Stimulated activated effector memory CD8-positive, alpha-beta T cell treated with anti-CD3 and anti-CD28 coated beads, Interleukin-12 subunit alpha, Interleukin-12 subunit beta, amount 100 ng/mL, for 72 hours (primary cell): ENCODE measurements around the gene HSPA12B.
A peak's percentile ranks its signal among the peaks of the same experiment; 100 is the strongest.

Experiments used
- ATAC-seq: fragments of 150-1000 bp; cut with Tn5 transposase; 2 replicates; pipeline ENCODE4 v1.10.0; 2021
- DNase-seq, 2 donors: peaks; one replicate each; pipeline ENCODE4 v3.0.0; 2021 to 2022; ENCODE audit warnings: low spot score in 2 of 2
- H3K27ac Mint-ChIP-seq: one replicate; pipeline ENCODE4 v1.8.0; 2022; ENCODE audit warnings: mild to moderate bottlenecking, mixed read lengths
- H3K36me3 Mint-ChIP-seq: one replicate; pipeline ENCODE4 v1.8.0; 2022; ENCODE audit warnings: mild to moderate bottlenecking, mixed read lengths
- H3K4me1 Mint-ChIP-seq: one replicate; pipeline ENCODE4 v1.8.0; 2022; ENCODE audit warnings: mixed read lengths
- H3K4me3 Mint-ChIP-seq: one replicate; pipeline ENCODE4 v1.8.0; 2022; ENCODE audit warnings: mild to moderate bottlenecking, mixed read lengths
- H3K9me3 Mint-ChIP-seq: one replicate; pipeline ENCODE4 v1.8.0; 2022; ENCODE audit warnings: mixed read lengths

The HSPA12B gene

DNA sequence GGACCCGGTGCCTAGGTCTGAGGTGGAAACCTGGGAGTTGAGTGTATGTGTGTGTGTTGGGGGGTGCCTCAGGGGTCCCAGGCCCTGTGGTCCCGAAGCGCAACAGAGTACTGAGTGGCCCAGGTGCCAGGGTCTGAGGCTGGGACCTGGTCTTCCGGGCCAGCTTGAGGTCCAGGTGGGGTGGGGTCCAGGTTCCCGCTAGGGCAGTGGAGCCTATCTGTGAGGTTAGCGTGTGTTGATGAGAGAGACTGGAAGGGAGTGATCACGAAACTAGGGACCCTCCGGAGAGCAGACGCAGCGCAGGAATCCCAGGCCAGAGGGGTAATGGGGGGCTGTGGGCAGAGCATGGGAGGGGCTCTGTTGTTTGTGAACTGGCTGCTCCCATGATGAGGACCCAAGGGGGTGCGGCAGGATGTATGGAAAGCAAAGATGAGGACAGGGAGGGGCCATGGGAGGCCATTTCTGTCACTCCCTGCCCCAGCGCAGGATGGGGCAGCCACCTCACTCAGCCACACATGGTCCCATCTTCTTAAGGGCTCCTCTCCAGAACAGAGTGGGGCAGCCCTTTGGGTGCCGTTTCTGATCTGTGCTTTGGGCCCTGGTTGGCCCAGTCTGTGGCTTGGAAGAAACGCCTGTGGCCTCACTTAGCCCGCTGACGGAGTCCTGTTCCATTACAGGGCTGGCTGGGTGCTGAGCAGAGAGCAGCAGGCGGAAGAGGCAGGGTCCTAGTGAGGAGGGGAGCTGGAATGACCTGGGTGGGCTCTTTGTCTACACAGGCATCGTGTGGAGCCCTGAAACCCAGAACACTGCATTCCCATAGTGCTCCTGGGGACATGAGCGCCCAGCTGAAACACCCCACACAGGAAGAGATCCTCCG is 872 bp downstream of the HSPA12B start:
- no peaks in the 10 kb centered on the region for H3K9me3 Mint-ChIP-seq
- no peak for ATAC-seq
- no peak for DNase-seq
- H3K27ac Mint-ChIP-seq, result no peak overlapping the region
- no peaks in the 10 kb centered on the region for H3K36me3 Mint-ChIP-seq
- peaks cover 6% of the 10 kb centered on the region for H3K4me1 Mint-ChIP-seq
- no peak overlapping the region for H3K4me3 Mint-ChIP-seq

DNA sequence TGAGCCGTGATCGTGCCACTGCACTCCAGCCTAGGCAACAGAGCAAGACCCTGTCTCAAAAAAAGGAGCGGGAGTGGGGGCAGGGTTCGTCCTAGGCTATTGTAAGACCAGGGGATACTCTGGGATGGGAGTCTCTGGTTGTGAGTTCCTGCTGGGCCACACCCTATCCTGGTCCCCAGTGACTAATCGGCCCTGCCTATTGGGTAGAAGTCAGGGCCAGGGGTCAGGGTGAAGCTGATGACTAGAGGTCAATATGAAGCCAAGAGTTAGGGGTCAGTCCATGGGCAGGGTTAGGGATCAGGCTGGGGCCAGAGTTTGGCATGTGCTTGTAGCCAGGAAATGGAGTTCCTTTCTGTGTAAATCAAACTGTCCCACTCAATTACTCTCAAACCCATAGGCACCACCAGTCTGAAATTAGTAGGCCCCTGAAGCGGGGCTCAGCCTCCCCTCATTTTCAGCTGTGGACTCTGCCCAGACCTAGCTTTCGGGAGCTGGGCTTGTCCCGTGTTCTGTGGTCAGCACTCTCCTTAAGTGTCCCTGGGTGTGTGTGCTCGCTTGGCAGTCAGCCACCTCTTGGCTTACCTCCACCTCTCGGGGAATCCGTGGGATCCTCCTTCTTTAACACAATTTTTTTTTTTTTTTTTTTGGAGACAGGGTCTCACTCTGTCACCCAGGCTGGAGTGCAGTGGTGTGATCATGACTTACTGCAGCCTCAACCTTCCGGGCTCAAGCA is 1.8 kb downstream of the HSPA12B start:
- DNase-seq, result no peak
- Mint-ChIP-seq H3K36me3 (no peaks in the 10 kb centered on the region), H3K27ac (no peak overlapping the region), H3K4me1 (peaks cover 6% of the 10 kb centered on the region), H3K4me3 (no peak overlapping the region), H3K9me3 (no peaks in the 10 kb centered on the region)
- no peak for ATAC-seq

DNA sequence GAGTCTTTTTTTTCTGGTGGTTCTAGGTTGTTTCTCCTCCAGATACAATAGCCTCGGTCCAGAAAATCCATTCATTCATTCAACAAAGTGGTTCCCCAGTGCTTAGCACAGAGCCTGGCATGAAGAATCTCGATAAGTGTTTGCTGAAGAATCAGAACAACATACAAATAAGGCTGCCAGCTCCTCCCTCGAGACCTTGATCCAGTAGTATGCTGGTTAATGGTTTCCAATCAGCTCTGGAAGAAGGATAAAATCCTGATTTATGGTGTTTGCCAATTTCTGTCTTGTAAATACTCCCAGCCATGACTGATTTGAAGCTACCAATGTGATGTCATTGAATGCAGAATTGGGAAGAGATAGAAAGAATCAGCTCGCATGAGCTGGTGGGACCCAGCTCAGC is 3.3 kb downstream of the HSPA12B start:
- H3K9me3 Mint-ChIP-seq, result no peaks in the 10 kb centered on the region
- no peaks in the 10 kb centered on the region for H3K4me1 Mint-ChIP-seq
- H3K27ac Mint-ChIP-seq, result no peak overlapping the region
- no peak overlapping the region for H3K4me3 Mint-ChIP-seq
- no peak for DNase-seq
- no peak for ATAC-seq
- no peaks in the 10 kb centered on the region for H3K36me3 Mint-ChIP-seq

DNA sequence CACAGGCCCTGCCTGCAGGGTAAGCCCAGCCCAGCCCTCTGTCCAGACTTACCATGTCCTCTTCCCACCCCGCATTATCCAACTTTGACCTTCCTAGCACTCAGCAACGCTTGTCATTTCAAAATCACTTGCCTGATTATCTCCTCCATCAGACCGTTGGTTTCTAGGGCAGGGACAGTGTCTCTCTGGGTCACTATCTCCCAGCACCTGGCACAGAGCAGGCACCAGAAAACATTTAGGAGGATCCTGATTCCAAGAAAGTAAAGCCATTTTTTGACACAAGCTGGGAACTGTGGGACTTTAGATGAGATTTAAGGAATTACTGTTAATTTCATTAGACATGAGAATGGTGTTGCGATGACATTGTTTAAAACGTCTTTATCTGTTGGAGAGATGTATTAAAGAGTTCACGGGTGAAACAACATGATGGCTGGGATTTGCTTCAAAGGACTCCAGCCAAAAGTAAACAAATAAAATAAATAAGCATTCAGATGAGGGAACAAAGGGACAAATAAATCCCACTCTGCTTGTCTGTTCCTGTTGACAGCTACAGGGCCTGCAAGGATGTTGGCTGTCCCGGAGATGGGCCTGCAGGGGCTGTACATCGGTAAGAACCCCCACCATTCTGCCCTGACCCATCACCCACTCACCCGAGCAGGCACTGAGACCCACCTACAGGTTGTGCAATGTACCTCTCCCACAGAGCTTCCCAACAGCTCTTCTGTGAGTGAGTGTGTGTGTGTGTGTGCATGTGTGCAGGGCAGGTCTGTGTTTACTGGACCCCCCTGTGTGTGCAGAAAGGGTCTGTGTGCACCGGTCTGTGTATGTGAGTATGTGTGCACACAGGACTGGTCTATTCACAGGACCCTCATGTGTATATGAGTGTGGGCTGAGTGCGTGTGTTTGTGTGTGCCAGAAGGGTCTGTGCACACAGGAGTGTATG is 5.9 kb downstream of the HSPA12B start:
- ATAC-seq, result peak; percentile 4
- Mint-ChIP-seq H3K4me3 (no peak overlapping the region), H3K9me3 (no peaks in the 10 kb centered on the region), H3K36me3 (no peaks in the 10 kb centered on the region), H3K27ac (no peak overlapping the region), H3K4me1 (no peaks in the 10 kb centered on the region)
- no peak for DNase-seq

DNA sequence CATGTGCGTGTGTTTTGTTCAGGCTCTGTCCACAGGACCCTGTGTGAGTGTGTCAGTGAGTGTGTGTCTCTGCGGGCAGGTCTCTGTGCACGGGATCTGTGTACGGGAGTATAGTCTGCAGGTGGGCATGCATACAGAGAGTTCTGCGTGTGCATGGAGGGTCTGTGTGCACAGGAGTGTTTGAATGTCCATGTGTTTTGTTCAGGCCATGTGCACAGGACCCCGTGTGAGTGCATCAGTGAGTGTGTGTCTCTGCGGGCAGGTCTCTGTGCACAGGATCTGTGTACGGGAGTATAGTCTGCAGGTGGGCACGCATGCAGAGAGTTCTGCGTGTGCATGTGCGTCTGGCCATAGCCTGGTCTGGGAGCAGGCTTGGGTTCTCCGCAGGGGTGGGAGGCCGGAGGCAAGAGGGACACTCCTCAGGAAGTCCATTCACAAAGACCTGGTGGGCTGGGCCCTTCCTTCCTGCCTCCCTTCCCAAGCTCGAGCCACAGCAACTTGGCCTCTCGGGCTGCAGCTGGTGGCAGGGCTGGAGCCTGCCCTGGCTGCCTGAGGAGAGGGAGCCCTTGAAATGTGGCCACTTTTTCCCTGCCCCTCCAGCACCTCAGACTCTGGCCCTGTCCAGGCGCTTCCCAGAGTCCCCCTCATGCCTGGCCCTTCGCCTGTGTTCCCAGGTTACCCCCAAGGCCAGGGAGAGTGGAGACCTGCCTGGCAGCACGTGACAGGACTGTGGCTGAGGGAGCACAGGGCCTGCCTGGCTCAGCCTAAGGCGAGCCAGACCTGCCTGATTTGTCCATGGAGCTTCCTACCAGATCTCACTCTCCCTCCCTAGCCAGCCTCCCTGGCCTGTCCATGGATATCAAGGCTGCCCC is 6.8 kb downstream of the HSPA12B start:
- no peak for DNase-seq
- peak; percentile 9 for ATAC-seq

GRCh38 chr20:3739926-3740451 is 7.5 kb downstream of the HSPA12B start:
- DNase-seq (no peak), ATAC-seq (peak; percentile 17)
- no peak overlapping the region for H3K27ac Mint-ChIP-seq
- H3K9me3 Mint-ChIP-seq, result no peaks in the 10 kb centered on the region
- H3K4me3 Mint-ChIP-seq, result no peak overlapping the region
- H3K4me1 Mint-ChIP-seq, result peaks cover 8% of the 10 kb centered on the region
- no peaks in the 10 kb centered on the region for H3K36me3 Mint-ChIP-seq

More for the DNA sequence above, 6.8 kb downstream of the HSPA12B start:
- no peaks in the 10 kb centered on the region for H3K9me3 Mint-ChIP-seq
- H3K4me3 Mint-ChIP-seq, result no peak overlapping the region
- H3K4me1 Mint-ChIP-seq, result peaks cover 1% of the 10 kb centered on the region
- no peak overlapping the region for H3K27ac Mint-ChIP-seq
- H3K36me3 Mint-ChIP-seq, result no peaks in the 10 kb centered on the region

DNA sequence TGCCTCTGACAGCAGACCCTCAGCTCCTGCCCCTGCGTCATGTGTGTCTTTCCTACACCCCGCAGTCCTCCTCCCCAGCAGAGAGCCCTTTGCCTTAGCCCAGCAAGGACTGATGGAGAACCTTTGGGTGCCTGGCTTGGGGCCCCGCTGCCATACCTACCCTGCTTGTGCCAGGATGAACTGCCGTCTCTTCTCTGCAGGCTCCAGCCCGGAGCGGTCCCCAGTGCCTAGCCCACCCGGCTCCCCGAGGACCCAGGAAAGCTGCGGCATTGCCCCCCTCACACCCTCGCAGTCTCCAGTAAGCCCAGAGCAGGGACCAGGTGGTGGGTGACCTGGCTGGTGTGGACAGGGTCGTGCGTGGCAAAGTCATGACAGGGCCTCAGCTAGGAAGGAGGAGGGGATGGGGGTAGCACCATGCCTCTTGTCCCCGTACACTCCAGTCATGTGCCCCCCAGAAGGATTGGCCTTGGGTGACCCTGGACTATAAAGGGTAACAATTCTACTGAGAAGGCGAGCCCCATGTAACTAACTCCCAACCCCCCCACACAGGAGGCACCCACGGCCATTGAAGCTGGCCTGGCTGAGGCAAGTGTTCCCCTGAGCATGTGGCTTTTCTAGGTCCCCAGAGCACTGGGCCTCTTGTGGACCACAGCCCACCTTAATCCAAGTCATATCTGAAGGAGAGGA is 8.3 kb downstream of the HSPA12B start:
- Mint-ChIP-seq H3K36me3 (no peaks in the 10 kb centered on the region), H3K4me3 (no peak overlapping the region), H3K27ac (no peak overlapping the region), H3K9me3 (no peaks in the 10 kb centered on the region), H3K4me1 (peaks cover 16% of the 10 kb centered on the region)
- no peak for ATAC-seq
- DNase-seq, result no peak

- H3K36me3 Mint-ChIP-seq, result no peaks in the 10 kb centered on the region
- ATAC-seq (no peak), DNase-seq (no peak)
- no peak overlapping the region for H3K4me3 Mint-ChIP-seq
- no peak overlapping the region for H3K27ac Mint-ChIP-seq
- H3K4me1 Mint-ChIP-seq, result peaks cover 19% of the 10 kb centered on the region
- no peaks in the 10 kb centered on the region for H3K9me3 Mint-ChIP-seq
Observed at GRCh38 chr20:3741836-3742458, 9.5 kb downstream of the HSPA12B start.

DNA sequence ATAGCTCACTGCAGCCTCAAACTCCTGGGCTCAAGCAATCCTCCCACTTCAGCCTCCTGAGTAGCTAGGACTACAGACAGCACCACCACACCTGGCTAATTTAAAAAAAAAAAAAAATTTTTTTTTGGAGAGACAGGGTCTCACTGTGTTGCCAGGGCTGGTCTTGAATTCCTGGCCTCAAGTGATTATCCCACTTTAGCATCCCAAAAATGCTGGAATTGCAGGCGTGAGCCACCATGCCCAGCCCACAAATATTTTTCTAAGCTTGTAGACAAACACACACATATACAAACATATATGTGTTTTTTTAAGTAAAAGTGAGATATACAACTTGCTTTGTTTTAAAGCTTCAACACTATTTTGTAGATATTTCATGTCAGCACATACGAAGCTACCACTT is 10.8 kb downstream of the HSPA12B start:
- DNase-seq (no peak), ATAC-seq (no peak)
- Mint-ChIP-seq H3K4me3 (no peak overlapping the region), H3K27ac (no peak overlapping the region), H3K9me3 (no peaks in the 10 kb centered on the region), H3K36me3 (no peaks in the 10 kb centered on the region), H3K4me1 (peaks cover 19% of the 10 kb centered on the region)

DNA sequence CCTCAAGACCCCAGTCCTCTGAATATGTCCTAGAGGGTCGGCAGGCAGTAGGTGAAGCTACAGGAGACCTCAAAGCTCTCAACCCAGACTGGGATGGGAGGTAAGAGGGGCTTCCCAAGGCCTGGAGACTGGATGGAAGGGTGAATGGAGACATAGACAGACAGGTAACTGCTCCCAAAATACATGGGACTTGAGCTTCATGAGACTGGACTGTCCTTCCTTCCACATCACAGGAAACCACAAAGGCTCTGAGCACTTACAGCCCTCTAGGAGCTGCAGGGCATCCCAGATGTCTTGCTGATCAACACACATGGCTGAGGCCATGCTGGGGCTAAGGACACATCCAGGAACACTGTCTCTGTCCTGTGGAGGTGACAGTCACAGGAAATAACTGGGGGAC is 11.6 kb downstream of the HSPA12B start:
- ATAC-seq (no peak), DNase-seq (no peak)
- H3K27ac Mint-ChIP-seq, result no peak overlapping the region
- peaks cover 5% of the 10 kb centered on the region for H3K36me3 Mint-ChIP-seq
- H3K4me1 Mint-ChIP-seq, result peaks cover 19% of the 10 kb centered on the region
- H3K4me3 Mint-ChIP-seq, result peak overlapping the region; percentile 69
- H3K9me3 Mint-ChIP-seq, result no peaks in the 10 kb centered on the region

- Mint-ChIP-seq H3K4me1 (peaks cover 19% of the 10 kb centered on the region), H3K27ac (peak overlapping the region; percentile 29), H3K9me3 (no peaks in the 10 kb centered on the region), H3K36me3 (peaks cover 5% of the 10 kb centered on the region), H3K4me3 (peak overlapping the region; percentile 69)
- ATAC-seq (peak; percentile 67), DNase-seq (peak; percentile 49 to 71)
Observed at GRCh38 chr20:3744806-3745685, 12.6 kb downstream of the HSPA12B start.

DNA sequence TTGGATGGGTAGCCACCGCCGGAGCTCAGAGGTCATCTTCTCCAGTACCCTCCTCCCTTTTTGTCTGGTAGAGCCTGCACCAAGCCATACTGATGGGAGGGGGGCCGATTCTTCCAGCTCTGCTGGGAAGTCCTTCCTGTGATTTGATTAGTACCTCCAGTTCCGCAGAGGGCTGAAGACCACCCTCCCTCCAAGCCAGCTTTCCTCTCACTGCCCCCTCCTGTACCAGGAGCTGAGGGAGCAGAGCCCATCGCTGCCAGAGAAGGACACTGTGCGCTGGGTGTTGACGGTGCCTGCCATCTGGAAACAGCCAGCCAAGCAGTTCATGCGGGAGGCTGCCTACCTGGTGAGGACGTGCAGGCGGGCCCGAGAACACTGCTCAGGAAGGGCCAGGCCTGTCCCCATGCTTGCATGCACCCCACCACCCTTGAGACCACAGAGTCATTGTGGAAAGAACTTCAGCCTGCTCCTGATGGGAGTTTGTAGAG is 13.2 kb downstream of the HSPA12B start:
- no peaks in the 10 kb centered on the region for H3K9me3 Mint-ChIP-seq
- ATAC-seq (no peak), DNase-seq (no peak)
- peaks cover 5% of the 10 kb centered on the region for H3K36me3 Mint-ChIP-seq
- peaks cover 19% of the 10 kb centered on the region for H3K4me1 Mint-ChIP-seq
- H3K4me3 Mint-ChIP-seq, result peak overlapping the region; percentile 69
- H3K27ac Mint-ChIP-seq, result no peak overlapping the region
